Measurements from ENCODE around the gene NRF1.

The NRF1 gene

GRCh38 chr7:129702761-129703338 is 91.3 kb downstream of the NRF1 start:
- no peak overlapping the region for H3K4me2 ChIP-seq (ENCODE audit: low read length)
- no peak overlapping the region for H3K27ac ChIP-seq (ENCODE audit: low read depth, low read length, poor library complexity, severe bottlenecking)
- TF ChIP-seq EZH2 (IDR thresholded peaks at IDR 0.05; ENCODE audit: borderline replicate concordance, low read length) (no peak), CTCF (IDR thresholded peaks at IDR 0.05; ENCODE audit: low read length) (no peak)
- H3K9me2 ChIP-seq (ENCODE audit: low read depth, low read length), result no peaks in the 10 kb centered on the region
- no peaks in the 10 kb centered on the region for H3K4me1 ChIP-seq (ENCODE audit: insufficient read depth, low read length, severe bottlenecking)
- H3F3A ChIP-seq (ENCODE audit: insufficient read depth, low read length), result no peaks in the 10 kb centered on the region
- no peaks in the 10 kb centered on the region for H3K9me3 ChIP-seq (ENCODE audit: low read length)
- no peaks in the 10 kb centered on the region for H3K27me3 ChIP-seq (ENCODE audit: insufficient read depth, low read length)
- H3K36me3 ChIP-seq (ENCODE audit: insufficient read depth, low read length), result no peaks in the 10 kb centered on the region
- no peaks in the 10 kb centered on the region for H4K20me1 ChIP-seq (ENCODE audit: insufficient read depth, low read length)
- H3K9ac ChIP-seq (ENCODE audit: low read length), result no peak overlapping the region
- no peaks in the 10 kb centered on the region for H3K79me2 ChIP-seq (ENCODE audit: insufficient read depth, low read length)
- no peak overlapping the region for H3K4me3 ChIP-seq (ENCODE audit: low read depth, low read length, poor library complexity, severe bottlenecking)
- H2AFZ ChIP-seq (ENCODE audit: low read length), result no peak overlapping the region

- H2AFZ ChIP-seq (ENCODE audit: low read length), result no peak overlapping the region
- H4K20me1 ChIP-seq (ENCODE audit: insufficient read depth, low read length), result no peaks in the 10 kb centered on the region
- no peaks in the 10 kb centered on the region for H3K36me3 ChIP-seq (ENCODE audit: insufficient read depth, low read length)
- no peak overlapping the region for H3K9ac ChIP-seq (ENCODE audit: low read length)
- no peaks in the 10 kb centered on the region for H3K27me3 ChIP-seq (ENCODE audit: insufficient read depth, low read length)
- no peak overlapping the region for H3K4me3 ChIP-seq (ENCODE audit: low read depth, low read length, poor library complexity, severe bottlenecking)
- no peaks in the 10 kb centered on the region for H3K9me2 ChIP-seq (ENCODE audit: low read depth, low read length)
- H3K9me3 ChIP-seq (ENCODE audit: low read length), result no peaks in the 10 kb centered on the region
- TF ChIP-seq CTCF (IDR thresholded peaks at IDR 0.05; ENCODE audit: low read length) (no peak), EZH2 (IDR thresholded peaks at IDR 0.05; ENCODE audit: borderline replicate concordance, low read length) (no peak)
- no peak overlapping the region for H3K4me2 ChIP-seq (ENCODE audit: low read length)
- no peaks in the 10 kb centered on the region for H3K79me2 ChIP-seq (ENCODE audit: insufficient read depth, low read length)
- H3F3A ChIP-seq (ENCODE audit: insufficient read depth, low read length), result no peaks in the 10 kb centered on the region
- H3K27ac ChIP-seq (ENCODE audit: low read depth, low read length, poor library complexity, severe bottlenecking), result no peak overlapping the region
- no peaks in the 10 kb centered on the region for H3K4me1 ChIP-seq (ENCODE audit: insufficient read depth, low read length, severe bottlenecking)
Observed at GRCh38 chr7:129703751-129704150, 92.2 kb downstream of the NRF1 start.

GRCh38 chr7:129707910-129708499 is 96.5 kb downstream of the NRF1 start:
- H3K9me2 ChIP-seq (ENCODE audit: low read depth, low read length), result no peaks in the 10 kb centered on the region
- no peaks in the 10 kb centered on the region for H3F3A ChIP-seq (ENCODE audit: insufficient read depth, low read length)
- no peaks in the 10 kb centered on the region for H3K9me3 ChIP-seq (ENCODE audit: low read length)
- TF ChIP-seq CTCF (IDR thresholded peaks at IDR 0.05; ENCODE audit: low read length) (no peak), EZH2 (IDR thresholded peaks at IDR 0.05; ENCODE audit: borderline replicate concordance, low read length) (no peak)
- H3K36me3 ChIP-seq (ENCODE audit: insufficient read depth, low read length), result peaks cover 31% of the 10 kb centered on the region
- H3K4me2 ChIP-seq (ENCODE audit: low read length), result no peak overlapping the region
- no peaks in the 10 kb centered on the region for H3K4me1 ChIP-seq (ENCODE audit: insufficient read depth, low read length, severe bottlenecking)
- no peak overlapping the region for H3K27ac ChIP-seq (ENCODE audit: low read depth, low read length, poor library complexity, severe bottlenecking)
- H3K4me3 ChIP-seq (ENCODE audit: low read depth, low read length, poor library complexity, severe bottlenecking), result no peak overlapping the region
- H4K20me1 ChIP-seq (ENCODE audit: insufficient read depth, low read length), result no peaks in the 10 kb centered on the region
- no peaks in the 10 kb centered on the region for H3K79me2 ChIP-seq (ENCODE audit: insufficient read depth, low read length)
- H3K9ac ChIP-seq (ENCODE audit: low read length), result no peak overlapping the region
- no peaks in the 10 kb centered on the region for H3K27me3 ChIP-seq (ENCODE audit: insufficient read depth, low read length)
- no peak overlapping the region for H2AFZ ChIP-seq (ENCODE audit: low read length)
